Raji (cell line): ENCODE data around the gene CNTNAP2.

Experiments used
- POLR2A ChIP-seq: IDR thresholded peaks from 2 replicates; pipeline ENCODE4 v1.6.1; 2011; ENCODE audit warnings: low read depth, low read length, control low read depth; ENCODE audit not compliant: insufficient read depth

CNTNAP2 gene

DNA sequence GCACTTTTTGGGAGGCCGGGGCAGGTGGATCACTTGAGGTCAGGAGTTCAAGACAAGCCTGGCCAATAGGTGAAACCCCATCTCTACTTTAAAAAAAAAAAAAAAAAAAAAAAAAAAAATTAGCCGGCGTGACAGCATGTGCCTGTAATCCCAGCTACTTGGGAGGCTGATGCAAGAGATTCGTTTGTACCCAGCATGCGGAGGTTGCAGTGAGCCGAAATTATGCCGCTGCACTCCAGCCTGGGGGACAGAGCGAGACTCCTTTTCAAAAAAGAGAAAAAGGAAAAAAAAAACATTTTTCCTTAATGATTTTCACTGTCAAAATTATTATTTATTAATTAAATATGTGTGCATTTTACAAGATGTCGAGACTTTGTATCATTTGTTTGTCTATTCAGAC is 253.6 kb downstream of the CNTNAP2 start:
- TF ChIP-seq POLR2A, result no peak

GRCh38 chr7:146375170-146375569 is 258.6 kb downstream of the CNTNAP2 start:
- no peak for TF ChIP-seq POLR2A

DNA sequence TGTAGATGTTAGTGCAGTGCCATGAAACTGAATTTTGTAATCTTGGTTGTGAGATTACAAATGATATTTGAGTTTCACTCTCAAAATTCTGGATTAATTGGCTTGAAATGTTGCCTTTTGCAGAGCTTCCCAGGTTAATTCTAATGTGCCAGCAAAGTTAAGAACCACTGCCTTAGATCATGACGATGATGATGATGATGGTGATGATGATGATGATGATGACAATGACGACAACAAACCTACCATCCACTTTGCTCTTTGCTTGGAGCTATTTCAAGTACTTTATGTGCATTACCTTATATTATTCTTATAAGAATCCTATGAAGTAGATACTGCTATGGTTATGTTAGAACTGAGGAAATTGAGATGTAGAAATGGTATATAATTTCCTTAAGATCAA is 261.6 kb downstream of the CNTNAP2 start:
- no peak for TF ChIP-seq POLR2A

DNA sequence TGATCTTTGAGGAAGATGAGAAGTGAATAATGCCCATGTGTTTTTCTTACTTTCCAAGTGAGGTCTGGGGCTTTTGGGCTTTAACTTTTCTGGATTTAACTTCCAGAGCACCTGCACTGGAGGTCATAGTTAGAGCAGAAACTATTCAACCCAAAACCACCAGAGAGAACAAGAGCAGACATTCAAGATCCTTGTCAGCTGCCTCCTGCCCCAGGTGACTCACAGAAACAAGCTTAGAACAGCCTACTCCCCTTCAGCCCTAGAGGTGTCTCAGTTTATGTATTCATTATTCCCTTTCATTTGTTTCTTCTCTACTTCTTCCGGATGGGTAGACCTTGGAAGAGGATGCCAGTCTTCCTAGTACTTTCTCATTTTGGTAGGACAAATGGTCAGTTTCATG is 270.5 kb downstream of the CNTNAP2 start:
- no peak for TF ChIP-seq POLR2A

DNA sequence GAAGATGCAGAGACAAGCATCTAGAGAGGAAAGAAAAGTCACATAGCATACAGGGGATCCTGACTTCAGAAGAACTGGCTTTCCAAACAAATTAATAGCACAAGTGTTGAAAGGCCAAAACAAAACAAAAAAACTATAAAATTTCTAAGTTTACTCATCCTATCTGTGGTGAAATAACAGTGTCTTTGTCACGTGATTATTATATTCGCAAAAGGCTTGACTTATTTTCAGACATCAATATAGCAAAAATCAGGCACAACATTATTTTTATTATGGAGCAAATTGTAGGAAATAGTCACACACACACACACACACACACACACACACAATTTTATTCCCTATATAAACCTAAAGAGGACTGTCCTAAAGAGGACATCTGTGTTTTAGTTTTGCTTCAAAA is 272.3 kb downstream of the CNTNAP2 start:
- TF ChIP-seq POLR2A, result no peak

GRCh38 chr7:146393346-146393745 is 276.7 kb downstream of the CNTNAP2 start:
- TF ChIP-seq POLR2A, result no peak

DNA sequence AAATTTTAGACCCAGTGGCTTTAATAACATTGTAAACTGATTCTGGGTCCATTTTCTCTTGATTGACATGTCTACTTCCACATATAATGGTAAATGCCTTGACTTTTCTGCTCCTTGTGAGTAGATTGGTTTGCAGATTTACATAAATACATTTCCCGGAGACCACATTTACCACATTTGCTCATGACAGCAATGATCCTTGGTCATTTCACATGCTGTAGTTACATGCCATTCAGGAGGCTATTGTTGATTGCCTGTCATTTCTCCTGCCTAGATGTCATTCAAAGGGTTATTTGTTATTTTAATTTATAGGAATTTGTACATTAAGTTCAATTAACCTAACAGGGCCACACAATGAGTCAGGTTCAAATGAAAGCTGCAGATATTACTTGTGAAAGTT is 280.5 kb downstream of the CNTNAP2 start:
- TF ChIP-seq POLR2A, result no peak

- no peak for TF ChIP-seq POLR2A
Measured at GRCh38 chr7:146401939-146402338, 285.3 kb downstream of the CNTNAP2 start.

GRCh38 chr7:146405737-146406136 is 289.1 kb downstream of the CNTNAP2 start:
- no peak for TF ChIP-seq POLR2A

DNA sequence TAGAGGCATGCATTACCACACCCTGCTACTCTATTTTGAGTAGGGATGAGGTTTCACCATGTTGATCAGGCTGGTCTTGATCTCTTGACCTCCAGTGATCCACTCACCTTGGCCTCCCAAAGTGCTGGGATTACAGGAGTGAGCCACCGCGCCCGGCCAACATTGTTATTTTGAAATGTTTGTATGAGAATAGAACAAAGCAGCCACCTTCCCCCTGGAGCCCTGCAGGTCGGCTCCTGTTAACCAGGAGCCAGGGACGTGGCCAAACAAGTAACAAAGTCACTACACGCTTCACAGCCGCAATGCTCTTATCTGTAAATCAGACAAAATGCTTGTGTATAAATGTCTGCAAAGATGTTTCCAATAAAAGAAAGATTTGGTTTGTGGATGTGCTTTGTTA is 295.4 kb downstream of the CNTNAP2 start:
- no peak for TF ChIP-seq POLR2A

- TF ChIP-seq POLR2A, result no peak
Measured at GRCh38 chr7:146412781-146413180, 296.2 kb downstream of the CNTNAP2 start.

- TF ChIP-seq POLR2A, result no peak
Measured at GRCh38 chr7:146414373-146414772, 297.8 kb downstream of the CNTNAP2 start.

DNA sequence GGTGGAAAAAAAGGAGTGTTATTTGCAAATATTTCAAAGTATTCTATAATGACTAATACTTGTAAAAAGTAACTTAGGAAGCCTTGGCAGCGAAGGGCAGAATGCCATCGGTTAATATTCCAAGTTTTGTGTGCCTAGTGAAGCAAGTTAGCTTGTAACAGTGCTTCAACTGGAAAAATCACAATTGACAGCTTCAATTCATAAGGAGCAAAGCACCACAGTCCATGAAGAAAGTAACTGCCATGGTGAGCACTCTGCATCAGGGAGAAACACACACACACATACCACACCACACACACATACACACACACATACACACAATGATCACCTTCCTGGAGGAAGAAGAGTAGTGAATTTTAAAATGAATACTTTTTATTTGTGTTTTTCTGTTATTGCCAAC is 298.3 kb downstream of the CNTNAP2 start:
- no peak for TF ChIP-seq POLR2A

DNA sequence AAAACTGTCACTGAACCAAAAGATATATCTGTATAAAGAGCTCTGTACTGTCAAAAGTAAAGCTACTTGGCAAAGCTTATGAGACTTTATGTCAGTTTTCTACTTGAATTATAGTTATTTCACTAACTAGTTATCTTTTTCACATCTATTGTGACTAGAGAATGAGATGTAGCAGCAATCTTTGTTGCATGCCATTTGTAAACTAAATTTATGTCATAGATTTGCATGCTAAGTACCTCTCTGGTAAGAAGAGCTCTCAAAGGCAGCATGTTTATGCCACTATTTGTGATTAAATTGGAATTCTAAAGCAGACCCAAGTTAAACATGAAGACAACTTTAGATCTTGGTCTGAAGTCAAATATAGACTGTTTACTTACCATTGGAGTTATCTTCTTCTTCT is 300.6 kb downstream of the CNTNAP2 start:
- no peak for TF ChIP-seq POLR2A

DNA sequence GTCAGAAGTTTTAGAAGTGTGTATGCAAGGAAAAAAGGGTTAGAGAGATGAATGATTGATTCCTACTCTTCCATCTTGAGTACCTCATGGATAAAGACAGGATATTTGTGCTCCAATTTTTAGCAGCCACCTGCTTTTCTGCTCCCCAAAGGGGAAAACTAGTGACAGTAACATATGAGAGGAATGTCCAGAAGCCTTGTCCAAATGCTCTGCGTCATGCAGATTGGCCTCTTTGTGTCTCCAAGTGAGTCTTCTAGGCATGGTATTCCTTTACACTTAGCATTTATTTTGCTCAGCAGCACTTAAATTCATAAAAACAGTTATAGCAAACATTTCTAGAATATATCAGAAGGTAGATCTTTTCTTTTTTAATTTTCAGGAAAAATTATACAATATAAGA is 306.8 kb downstream of the CNTNAP2 start:
- TF ChIP-seq POLR2A, result no peak

- no peak for TF ChIP-seq POLR2A
Measured at GRCh38 chr7:146424084-146424483, 307.5 kb downstream of the CNTNAP2 start.

- no peak for TF ChIP-seq POLR2A
Measured at GRCh38 chr7:146433501-146433900, 316.9 kb downstream of the CNTNAP2 start.

GRCh38 chr7:146443102-146443501 is 326.5 kb downstream of the CNTNAP2 start:
- TF ChIP-seq POLR2A, result no peak
